Neural progenitor cell (in vitro differentiated cells): Measurements from ENCODE around the gene MARK3. TPM values are rescaled to one million over a fixed set of nuclear protein-coding genes. Genes with fewer than 3 reads are reported as not detected.

Experiments used
- DNase-seq: peaks from one replicate; pipeline ENCODE4 v3.0.0-alpha.2; 2016; ENCODE audit warnings: low spot score
- H2AFZ ChIP-seq: fragments of 200-600 bp; sonication (generic); replicated peaks from 2 replicates; pipeline ENCODE4 v1.6.1; 2016; ENCODE audit warnings: antibody characterized with exemption
- H3F3A ChIP-seq: fragments of 200-600 bp; sonication (generic); 2 replicates; pipeline ENCODE4 v1.6.1; 2016; ENCODE audit warnings: antibody characterized with exemption, low read depth
- H3K27ac ChIP-seq: fragments of 200-600 bp; sonication (generic); 2 replicates; pipeline ENCODE4 v1.5.1; 2016; ENCODE audit warnings: mild to moderate bottlenecking
- H3K27me3 ChIP-seq: fragments of 200-600 bp; sonication (generic); 2 replicates; pipeline ENCODE4 v1.6.1; 2016; ENCODE audit warnings: mild to moderate bottlenecking, moderate library complexity
- H3K36me3 ChIP-seq: fragments of 200-600 bp; sonication (generic); 2 replicates; pipeline ENCODE4 v1.5.1; 2016
- H3K4me1 ChIP-seq: fragments of 200-600 bp; sonication (generic); 2 replicates; pipeline ENCODE4 v1.6.1; 2016; ENCODE audit warnings: mixed run types
- H3K4me2 ChIP-seq: fragments of 200-600 bp; sonication (generic); 2 replicates; pipeline ENCODE4 v1.6.1; 2016
- H3K4me3 ChIP-seq: fragments of 200-600 bp; sonication (generic); 2 replicates; pipeline ENCODE4 v1.5.1; 2016
- H3K79me2 ChIP-seq: fragments of 200-600 bp; sonication (generic); 2 replicates; pipeline ENCODE4 v1.6.1; 2016; ENCODE audit warnings: low read depth
- H3K9ac ChIP-seq: fragments of 200-600 bp; sonication (generic); 2 replicates; pipeline ENCODE4 v1.6.1; 2016
- H3K9me3 ChIP-seq: fragments of 200-600 bp; sonication (generic); 2 replicates; pipeline ENCODE4 v1.5.1; 2016; ENCODE audit warnings: low read depth
- H4K20me1 ChIP-seq: fragments of 200-600 bp; sonication (generic); 2 replicates; pipeline ENCODE4 v1.6.1; 2016; ENCODE audit warnings: low read depth
- H3K27ac Mint-ChIP-seq: 3 replicates; pipeline ENCODE4 v1.8.0; 2021; ENCODE audit warnings: mixed read lengths
- H3K27me3 Mint-ChIP-seq: 2 replicates; pipeline ENCODE4 v1.8.0; 2022; ENCODE audit warnings: low read depth, mild to moderate bottlenecking, inconsistent platforms, moderate library complexity, mixed read lengths; ENCODE audit not compliant: insufficient read depth
- H3K36me3 Mint-ChIP-seq: 3 replicates; pipeline ENCODE4 v1.8.0; 2021; ENCODE audit warnings: mixed read lengths
- H3K4me1 Mint-ChIP-seq: 3 replicates; pipeline ENCODE4 v1.8.0; 2021; ENCODE audit warnings: mixed read lengths
- H3K4me3 Mint-ChIP-seq: 3 replicates; pipeline ENCODE4 v1.8.0; 2021; ENCODE audit warnings: mild to moderate bottlenecking, moderate library complexity, mixed read lengths
- H3K9me3 Mint-ChIP-seq: 3 replicates; pipeline ENCODE4 v1.8.0; 2020; ENCODE audit warnings: mixed read lengths
- CTCF ChIP-seq: fragments of 200-600 bp; sonication (generic); IDR thresholded peaks from 2 replicates; pipeline ENCODE4 v1.5.1; 2017; ENCODE audit warnings: antibody characterized with exemption, mild to moderate bottlenecking
- EZH2 ChIP-seq: fragments of 200-600 bp; sonication (generic); IDR thresholded peaks from 2 replicates; pipeline ENCODE4 v1.6.1; 2017; ENCODE audit warnings: antibody characterized with exemption, mild to moderate bottlenecking, moderate library complexity
- EZH2phosphoT487 ChIP-seq: fragments of 200-600 bp; sonication (generic); IDR thresholded peaks from 2 replicates; pipeline ENCODE4 v1.6.1; 2017; ENCODE audit warnings: antibody characterized with exemption
- total RNA-seq: library from RNA; depleted of rRNA; stranded (reverse); fragments of >200 nt; gene quantifications from 2 replicates; pipeline ENCODE4 v1.2.3, GENCODE V29; 2015; ENCODE audit warnings: low replicate concordance

Gene MARK3
- total RNA-seq, 1 donor from 2014 or later = 80.7 TPM

GRCh38 chr14:103548463-103549351, 163.5 kb downstream of the MARK3 start:
- Histone ChIP-seq H4K20me1 (no peaks in the 10 kb centered on the region), H3F3A (no peaks in the 10 kb centered on the region), H2AFZ (no peak overlapping the region), H3K27me3 (no peaks in the 10 kb centered on the region), H3K9ac (no peak overlapping the region), H3K4me2 (no peak overlapping the region), H3K4me1 (peaks cover 12% of the 10 kb centered on the region), H3K27ac (no peak overlapping the region), H3K4me3 (no peak overlapping the region), H3K9me3 (no peaks in the 10 kb centered on the region), H3K36me3 (no peaks in the 10 kb centered on the region), H3K79me2 (no peaks in the 10 kb centered on the region)
- DNase-seq = no peak
- H3K9me3 Mint-ChIP-seq = peaks cover 2% of the 10 kb centered on the region
- peaks cover 16% of the 10 kb centered on the region for H3K4me1 Mint-ChIP-seq
- no peaks in the 10 kb centered on the region for H3K36me3 Mint-ChIP-seq
- H3K27ac Mint-ChIP-seq = no peak overlapping the region
- no peak overlapping the region for H3K4me3 Mint-ChIP-seq
- H3K27me3 Mint-ChIP-seq = peaks cover 8% of the 10 kb centered on the region
- TF ChIP-seq CTCF (no peak), EZH2phosphoT487 (no peak), EZH2 (no peak)

- no peak for DNase-seq
- H4K20me1 ChIP-seq = no peaks in the 10 kb centered on the region
- no peak overlapping the region for H3K27ac ChIP-seq
- TF ChIP-seq EZH2 (no peak), EZH2phosphoT487 (no peak), CTCF (no peak)
- no peaks in the 10 kb centered on the region for H3K9me3 ChIP-seq
- no peak overlapping the region for H3K4me2 ChIP-seq
- H3K27me3 ChIP-seq = no peaks in the 10 kb centered on the region
- H3K9ac ChIP-seq = no peak overlapping the region
- H3K36me3 ChIP-seq = no peaks in the 10 kb centered on the region
- H3K4me3 ChIP-seq = no peak overlapping the region
- Mint-ChIP-seq H3K36me3 (peaks cover under 1% of the 10 kb centered on the region), H3K27ac (peak overlapping the region; percentile 46), H3K9me3 (peaks cover 2% of the 10 kb centered on the region), H3K4me1 (peaks cover 14% of the 10 kb centered on the region), H3K4me3 (no peak overlapping the region), H3K27me3 (peaks cover 7% of the 10 kb centered on the region)
- H3K4me1 ChIP-seq = peaks cover 2% of the 10 kb centered on the region
- H3F3A ChIP-seq = no peaks in the 10 kb centered on the region
- H3K79me2 ChIP-seq = no peaks in the 10 kb centered on the region
- H2AFZ ChIP-seq = no peak overlapping the region
Observed at GRCh38 chr14:103549361-103550311, 164.4 kb downstream of the MARK3 start.

- Mint-ChIP-seq H3K27ac (peak overlapping the region; percentile 46), H3K4me1 (peaks cover 8% of the 10 kb centered on the region), H3K9me3 (peaks cover 2% of the 10 kb centered on the region), H3K36me3 (peaks cover 7% of the 10 kb centered on the region), H3K27me3 (peaks cover 9% of the 10 kb centered on the region), H3K4me3 (no peak overlapping the region)
- Histone ChIP-seq H4K20me1 (no peaks in the 10 kb centered on the region), H3K4me2 (no peak overlapping the region), H3K9me3 (no peaks in the 10 kb centered on the region), H3K27me3 (no peaks in the 10 kb centered on the region), H3K9ac (no peak overlapping the region), H3K36me3 (no peaks in the 10 kb centered on the region), H3F3A (no peaks in the 10 kb centered on the region), H3K27ac (no peak overlapping the region), H3K4me3 (no peak overlapping the region), H2AFZ (no peak overlapping the region), H3K4me1 (no peaks in the 10 kb centered on the region), H3K79me2 (no peaks in the 10 kb centered on the region)
- no peak for DNase-seq
- TF ChIP-seq EZH2 (no peak), CTCF (no peak), EZH2phosphoT487 (no peak)
Observed at GRCh38 chr14:103550451-103551337, 165.5 kb downstream of the MARK3 start.
